IPS-18a (cell line): ENCODE data around the gene GABRB3.
"Not testable (repeated sequence)": the region's sequence is repeated elsewhere in the genome, so short reads cannot be mapped to it uniquely, and the experiment has no call there.

Source experiments
- H3K27ac ChIP-seq: one replicate; pipeline ENCODE4 v1.5.1; 2013; ENCODE audit warnings: low read length
- H3K27me3 ChIP-seq: one replicate; pipeline ENCODE4 v1.6.1; 2013; ENCODE audit warnings: mild to moderate bottlenecking, low read length; ENCODE audit not compliant: control insufficient read depth, insufficient read depth
- H3K36me3 ChIP-seq: one replicate; pipeline ENCODE4 v1.6.1; 2013; ENCODE audit warnings: low read depth, low read length; ENCODE audit not compliant: control insufficient read depth
- H3K4me1 ChIP-seq: one replicate; pipeline ENCODE4 v1.6.1; 2013; ENCODE audit warnings: low read depth, low read length; ENCODE audit not compliant: control insufficient read depth
- H3K4me3 ChIP-seq: one replicate; pipeline ENCODE4 v1.5.1; 2013; ENCODE audit warnings: low read length
- H3K9ac ChIP-seq: one replicate; pipeline ENCODE4 v1.6.1; 2013; ENCODE audit warnings: mild to moderate bottlenecking, low read length, moderate library complexity
- H3K9me3 ChIP-seq: one replicate; pipeline ENCODE4 v1.6.1; 2013; ENCODE audit warnings: low read depth, low read length; ENCODE audit not compliant: control insufficient read depth

Gene GABRB3

DNA sequence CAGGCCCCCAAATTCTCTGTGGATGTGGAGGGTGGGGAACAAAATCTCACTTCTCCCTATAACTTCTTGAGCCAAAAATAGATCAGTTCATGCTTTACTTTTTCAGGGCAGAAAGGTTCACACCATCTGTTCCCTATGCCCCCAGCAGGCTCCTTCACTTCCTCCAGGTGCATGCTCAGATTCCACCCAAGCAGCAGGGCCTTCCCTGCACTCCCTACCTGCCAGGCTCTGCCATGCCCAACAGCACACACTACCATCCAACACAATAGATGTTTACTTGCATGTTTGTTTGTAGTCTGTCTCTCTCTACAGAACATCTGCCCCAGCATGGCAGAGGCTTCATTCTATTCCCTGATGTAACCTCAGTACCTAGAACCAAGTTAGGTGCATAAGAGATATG lies 43.3 kb downstream of the GABRB3 start:
- Histone ChIP-seq H3K9ac (no peak overlapping the region), H3K36me3 (no peaks in the 10 kb centered on the region), H3K4me1 (peaks cover 25% of the 10 kb centered on the region), H3K9me3 (peaks cover 9% of the 10 kb centered on the region), H3K27me3 (no peaks in the 10 kb centered on the region), H3K4me3 (no peak overlapping the region), H3K27ac (no peak overlapping the region)

DNA sequence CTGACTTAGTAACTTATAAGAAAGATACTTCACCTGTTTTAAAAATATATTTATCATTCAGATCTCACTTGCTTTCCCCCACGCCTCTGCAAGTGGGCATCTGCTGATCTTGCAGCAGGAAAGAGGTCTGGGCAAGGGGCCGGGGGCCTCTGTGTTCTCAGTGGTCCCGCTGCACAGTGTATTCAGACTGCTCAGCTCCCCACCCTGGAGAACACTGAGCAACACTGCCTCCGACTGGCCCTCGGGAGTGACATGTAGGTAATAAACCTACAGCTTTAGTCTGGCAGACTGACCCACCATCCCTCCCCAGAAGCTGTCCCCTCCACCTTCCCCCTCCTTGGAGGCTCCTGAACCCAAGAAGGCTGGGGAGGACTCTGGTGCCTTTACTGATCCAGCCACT lies 43.8 kb downstream of the GABRB3 start:
- Histone ChIP-seq H3K36me3 (no peaks in the 10 kb centered on the region), H3K4me3 (no peak overlapping the region), H3K4me1 (peaks cover 25% of the 10 kb centered on the region), H3K9ac (no peak overlapping the region), H3K27me3 (no peaks in the 10 kb centered on the region), H3K27ac (no peak overlapping the region), H3K9me3 (peaks cover 9% of the 10 kb centered on the region)

DNA sequence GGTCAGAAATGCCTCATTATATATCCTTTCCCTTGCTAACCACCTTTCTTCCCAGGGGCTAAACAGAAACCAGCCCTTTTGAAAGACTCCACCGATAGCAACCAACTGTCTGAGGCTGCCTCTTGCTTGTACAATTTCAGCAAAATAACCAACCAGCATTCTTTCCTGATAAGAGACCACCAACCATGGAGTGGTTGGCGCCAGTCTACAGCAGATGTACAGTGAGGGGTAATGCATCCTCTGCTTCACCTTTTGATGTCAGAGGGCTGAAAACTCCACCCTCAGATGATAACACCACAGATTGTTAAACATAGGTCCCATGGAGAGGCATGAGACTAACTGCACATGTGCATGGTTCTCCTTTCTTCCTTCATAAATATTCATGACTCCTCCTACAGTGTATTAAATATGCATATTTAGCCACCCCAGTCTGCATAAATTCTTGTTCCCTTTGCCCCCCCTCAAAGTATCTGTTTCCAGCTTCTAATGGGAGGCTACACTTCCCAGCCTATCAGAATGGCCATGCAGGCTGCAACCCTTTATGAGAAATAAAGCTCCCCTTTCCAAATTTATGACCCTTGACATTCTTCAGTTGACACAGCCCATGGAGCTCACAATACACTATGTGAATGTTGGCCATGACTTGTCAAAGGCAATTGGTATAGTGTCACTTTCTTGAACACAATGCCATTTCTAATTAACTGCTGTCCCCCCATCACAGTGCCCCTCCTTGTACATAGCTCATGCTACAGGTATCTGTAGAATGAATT lies 48.3 kb downstream of the GABRB3 start:
- peaks cover 46% of the 10 kb centered on the region for H3K4me1 ChIP-seq
- H3K9me3 ChIP-seq: no peaks in the 10 kb centered on the region
- H3K27ac ChIP-seq: no peak overlapping the region
- H3K4me3 ChIP-seq: no peak overlapping the region
- no peak overlapping the region for H3K9ac ChIP-seq
- no peaks in the 10 kb centered on the region for H3K27me3 ChIP-seq
- no peaks in the 10 kb centered on the region for H3K36me3 ChIP-seq

GRCh38 chr15:26722621-26723160 lies 50.2 kb downstream of the GABRB3 start:
- H3K9me3 ChIP-seq: no peaks in the 10 kb centered on the region
- H3K9ac ChIP-seq: no peak overlapping the region
- H3K27ac ChIP-seq: no peak overlapping the region
- H3K4me3 ChIP-seq: no peak overlapping the region
- peaks cover 55% of the 10 kb centered on the region for H3K4me1 ChIP-seq
- H3K36me3 ChIP-seq: no peaks in the 10 kb centered on the region
- H3K27me3 ChIP-seq: no peaks in the 10 kb centered on the region

DNA sequence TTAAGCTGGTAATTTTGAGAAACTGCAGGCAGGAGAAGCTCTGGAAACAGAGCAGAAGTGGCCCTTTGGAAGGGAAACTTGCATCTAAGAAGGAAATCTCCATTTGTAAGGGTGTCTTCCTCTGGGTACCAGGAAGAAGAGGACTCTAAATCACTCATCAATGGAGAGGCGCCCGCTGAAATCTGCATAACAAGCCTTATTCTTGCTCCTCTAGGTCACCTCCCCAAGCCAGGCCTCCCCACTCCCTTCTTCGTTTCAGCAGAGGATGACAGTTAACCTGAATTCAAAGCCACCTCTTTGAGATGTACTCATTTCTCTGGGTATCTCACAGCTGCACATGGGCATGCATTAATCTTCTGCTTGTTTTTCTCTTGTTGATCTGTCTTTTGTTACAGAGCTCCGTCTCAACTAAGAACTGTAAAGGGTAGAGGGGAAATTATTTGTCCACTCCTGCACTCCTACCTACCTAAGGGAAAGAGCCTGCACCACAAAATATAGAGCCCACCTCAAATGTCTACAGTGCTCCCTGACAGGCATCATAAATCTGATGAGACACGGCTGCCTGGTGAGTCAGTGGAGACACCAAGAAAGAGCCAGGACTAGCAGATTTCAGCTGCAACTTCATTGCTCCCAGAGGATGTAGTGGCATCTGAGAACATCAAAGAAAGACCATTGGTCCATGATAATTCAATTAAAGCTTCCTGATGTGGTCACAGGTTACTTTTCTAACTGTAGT lies 51.5 kb downstream of the GABRB3 start:
- H3K9me3 ChIP-seq: no peaks in the 10 kb centered on the region
- no peaks in the 10 kb centered on the region for H3K27me3 ChIP-seq
- H3K36me3 ChIP-seq: no peaks in the 10 kb centered on the region
- H3K27ac ChIP-seq: no peak overlapping the region
- H3K9ac ChIP-seq: no peak overlapping the region
- H3K4me1 ChIP-seq: peaks cover 55% of the 10 kb centered on the region
- peak overlapping the region; percentile 33 for H3K4me3 ChIP-seq

- Histone ChIP-seq H3K4me3 (peak overlapping the region; percentile 33), H3K27me3 (no peaks in the 10 kb centered on the region), H3K36me3 (no peaks in the 10 kb centered on the region), H3K27ac (no peak overlapping the region), H3K9me3 (no peaks in the 10 kb centered on the region), H3K9ac (no peak overlapping the region), H3K4me1 (peaks cover 61% of the 10 kb centered on the region)
These were observed 52.3 kb downstream of the GABRB3 start for GRCh38 chr15:26720546-26720945.

GRCh38 chr15:26719866-26720265 lies 53.0 kb downstream of the GABRB3 start:
- Histone ChIP-seq H3K4me1 (peaks cover 60% of the 10 kb centered on the region), H3K4me3 (peak overlapping the region; percentile 33)
- not testable (repeated sequence) for H3K27me3 ChIP-seq, H3K27ac ChIP-seq, H3K9ac ChIP-seq, H3K36me3 ChIP-seq, H3K9me3 ChIP-seq

GRCh38 chr15:26716069-26716468 lies 56.8 kb downstream of the GABRB3 start:
- Histone ChIP-seq H3K9ac (no peak overlapping the region), H3K9me3 (no peaks in the 10 kb centered on the region), H3K4me3 (no peak overlapping the region), H3K27me3 (no peaks in the 10 kb centered on the region), H3K4me1 (peaks cover 56% of the 10 kb centered on the region), H3K27ac (no peak overlapping the region), H3K36me3 (no peaks in the 10 kb centered on the region)

DNA sequence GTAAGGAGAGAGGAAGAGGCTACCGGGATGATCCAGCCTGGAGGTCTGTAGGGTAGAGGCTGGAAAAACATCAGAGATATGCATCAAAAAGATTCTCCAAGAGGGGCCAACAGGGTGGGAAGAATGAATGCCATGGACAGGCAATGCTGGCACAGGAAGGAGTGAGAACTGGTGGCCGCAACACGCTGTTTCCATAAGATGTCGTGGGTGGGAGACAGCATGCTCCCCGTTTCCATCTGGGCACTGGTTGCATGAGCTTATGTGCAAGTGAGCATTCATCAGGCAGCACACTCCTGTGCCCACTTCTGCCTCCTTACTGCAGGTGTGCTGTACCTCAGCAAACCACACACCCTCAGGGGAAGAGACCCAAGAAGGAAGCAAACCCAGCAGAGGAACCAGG lies 59.4 kb downstream of the GABRB3 start:
- Histone ChIP-seq H3K27ac (no peak overlapping the region), H3K36me3 (no peaks in the 10 kb centered on the region), H3K4me1 (peaks cover 33% of the 10 kb centered on the region), H3K9me3 (no peaks in the 10 kb centered on the region), H3K27me3 (no peaks in the 10 kb centered on the region), H3K4me3 (no peak overlapping the region), H3K9ac (no peak overlapping the region)

DNA sequence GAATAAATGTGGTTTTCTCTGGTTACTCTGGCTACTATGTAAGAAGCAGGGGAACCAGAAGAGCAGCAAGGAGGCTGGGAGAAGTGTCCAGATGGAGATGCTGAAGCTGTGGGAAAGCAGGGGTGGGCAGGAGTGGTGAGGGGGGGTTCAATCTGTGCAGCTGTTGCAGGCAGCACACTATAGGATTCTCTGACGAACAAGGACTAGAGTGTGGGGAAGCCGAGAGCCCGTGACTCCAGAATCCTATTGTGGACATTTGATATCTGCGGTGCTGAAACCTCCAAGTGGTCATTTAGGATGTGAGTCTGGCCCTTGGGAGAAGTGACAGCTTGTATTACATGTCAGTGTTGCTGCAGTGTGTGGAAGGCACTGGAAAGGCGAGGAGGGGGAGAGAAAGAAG lies 60.5 kb downstream of the GABRB3 start:
- no peaks in the 10 kb centered on the region for H3K36me3 ChIP-seq
- no peak overlapping the region for H3K27ac ChIP-seq
- H3K9ac ChIP-seq: no peak overlapping the region
- no peaks in the 10 kb centered on the region for H3K27me3 ChIP-seq
- no peak overlapping the region for H3K4me3 ChIP-seq
- peaks cover 32% of the 10 kb centered on the region for H3K4me1 ChIP-seq
- H3K9me3 ChIP-seq: no peaks in the 10 kb centered on the region

DNA sequence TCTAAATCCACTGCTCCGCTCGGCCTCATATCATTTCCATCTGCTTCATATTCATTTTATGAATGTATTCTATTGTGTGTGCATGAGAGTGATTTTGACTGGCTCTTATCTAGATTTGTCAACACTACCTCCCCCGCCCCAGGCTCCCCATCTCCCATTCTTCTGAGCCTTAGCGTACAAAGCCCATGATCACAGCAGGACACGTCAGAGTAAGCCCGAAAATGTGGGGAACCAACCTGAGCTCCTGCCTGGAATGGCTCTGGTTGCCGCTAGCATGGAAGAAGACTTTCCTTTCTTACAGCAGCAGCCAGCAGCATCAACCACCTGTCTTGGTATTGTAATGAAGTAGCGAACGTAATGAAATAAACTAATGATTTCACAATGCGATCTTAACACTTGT lies 61.4 kb downstream of the GABRB3 start:
- no peak overlapping the region for H3K9ac ChIP-seq
- H3K4me1 ChIP-seq: peaks cover 38% of the 10 kb centered on the region
- no peaks in the 10 kb centered on the region for H3K27me3 ChIP-seq
- H3K4me3 ChIP-seq: no peak overlapping the region
- H3K36me3 ChIP-seq: no peaks in the 10 kb centered on the region
- no peak overlapping the region for H3K27ac ChIP-seq
- H3K9me3 ChIP-seq: no peaks in the 10 kb centered on the region
